BJ (cell line): Measurements from ENCODE around the gene RSPO3. TPM values are rescaled to one million over a fixed set of nuclear protein-coding genes. Genes with fewer than 3 reads are reported as not detected.
"Not testable (repeated sequence)": the region's sequence is repeated elsewhere in the genome, so short reads cannot be mapped to it uniquely, and the experiment has no call there.

Experiments used
- CTCF ChIA-PET: fragments of 350-600 bp; formaldehyde crosslinking; extraction: SDS; loops from one replicate; lab custom pipeline; 2021; ENCODE audit warnings: antibody characterized with exemption, inconsistent platforms; lab: Yijun Ruan, JAX
- POLR2A ChIA-PET: fragments of 300-600 bp; sonication (Branson Sonifier 250); formaldehyde crosslinking; extraction: SDS; loops from one replicate; lab custom pipeline; 2021; ENCODE audit warnings: antibody characterized with exemption; lab: Charles Lee
- DNase-seq: peaks from one replicate; pipeline ENCODE4 v3.0.0-alpha.2; 2011; ENCODE audit warnings: low read depth
- H3K27me3 ChIP-seq: 2 replicates; pipeline ENCODE4 v1.6.0; 2011; ENCODE audit warnings: low read length; ENCODE audit not compliant: control insufficient read depth, insufficient read depth
- H3K36me3 ChIP-seq: 2 replicates; pipeline ENCODE4 v1.5.1; 2011; ENCODE audit warnings: low read length; ENCODE audit not compliant: control insufficient read depth, insufficient read depth
- H3K4me3 ChIP-seq: 2 replicates; pipeline ENCODE4 v1.5.1; 2011; ENCODE audit warnings: low read depth, mild to moderate bottlenecking, control low read depth, low read length
- polyA plus RNA-seq: library from polyadenylated mRNA; depleted of rRNA; stranded (reverse); fragments of >200 nt; gene quantifications from 2 replicates; pipeline ENCODE4 v1.2.3, GENCODE V29; 2011
- TF ChIP-seq, protein P1 (sequence below): IDR thresholded peaks from 2 replicates; pipeline ENCODE4 v1.5.1; 2011; ENCODE audit warnings: low read depth, mild to moderate bottlenecking, control low read depth, inconsistent platforms, low read length, moderate library complexity; ENCODE audit not compliant: insufficient read depth

Gene RSPO3
- polyA plus RNA-seq, 1 experiment, result not detected

DNA sequence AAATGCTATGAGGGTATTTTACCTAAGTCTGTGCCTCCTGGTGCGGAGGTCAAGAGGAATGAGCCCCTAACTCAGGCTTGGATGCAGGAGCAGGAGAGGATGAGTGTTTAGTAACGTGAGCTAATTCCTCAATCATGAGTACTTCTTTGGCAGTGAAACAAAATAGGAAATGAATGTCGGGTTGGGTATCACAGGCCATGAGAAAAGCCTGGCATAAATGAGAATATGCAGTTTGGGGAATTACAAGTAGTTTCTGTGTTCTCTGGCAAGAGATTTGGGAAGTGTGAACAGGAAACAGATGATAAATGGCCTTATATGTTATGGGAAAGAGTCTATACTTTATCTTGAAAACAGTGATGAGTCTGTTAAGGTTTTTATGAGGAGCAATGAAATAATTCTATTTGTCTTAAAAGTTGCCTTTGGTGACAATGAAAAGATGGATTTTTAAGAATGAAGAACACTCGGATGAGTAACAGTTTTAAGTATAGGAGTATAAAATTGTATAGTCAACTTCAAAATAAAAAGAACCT is 89.2 kb downstream of the RSPO3 start:
- ChIA-PET POLR2A (no interaction called here), CTCF (no interaction called here)
- DNase-seq, result no peak
- Histone ChIP-seq H3K36me3 (no peaks in the 10 kb centered on the region), H3K27me3 (no peaks in the 10 kb centered on the region), H3K4me3 (no peak overlapping the region)
- TF ChIP-seq, protein P1, sequence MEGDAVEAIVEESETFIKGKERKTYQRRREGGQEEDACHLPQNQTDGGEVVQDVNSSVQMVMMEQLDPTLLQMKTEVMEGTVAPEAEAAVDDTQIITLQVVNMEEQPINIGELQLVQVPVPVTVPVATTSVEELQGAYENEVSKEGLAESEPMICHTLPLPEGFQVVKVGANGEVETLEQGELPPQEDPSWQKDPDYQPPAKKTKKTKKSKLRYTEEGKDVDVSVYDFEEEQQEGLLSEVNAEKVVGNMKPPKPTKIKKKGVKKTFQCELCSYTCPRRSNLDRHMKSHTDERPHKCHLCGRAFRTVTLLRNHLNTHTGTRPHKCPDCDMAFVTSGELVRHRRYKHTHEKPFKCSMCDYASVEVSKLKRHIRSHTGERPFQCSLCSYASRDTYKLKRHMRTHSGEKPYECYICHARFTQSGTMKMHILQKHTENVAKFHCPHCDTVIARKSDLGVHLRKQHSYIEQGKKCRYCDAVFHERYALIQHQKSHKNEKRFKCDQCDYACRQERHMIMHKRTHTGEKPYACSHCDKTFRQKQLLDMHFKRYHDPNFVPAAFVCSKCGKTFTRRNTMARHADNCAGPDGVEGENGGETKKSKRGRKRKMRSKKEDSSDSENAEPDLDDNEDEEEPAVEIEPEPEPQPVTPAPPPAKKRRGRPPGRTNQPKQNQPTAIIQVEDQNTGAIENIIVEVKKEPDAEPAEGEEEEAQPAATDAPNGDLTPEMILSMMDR, result no peak

DNA sequence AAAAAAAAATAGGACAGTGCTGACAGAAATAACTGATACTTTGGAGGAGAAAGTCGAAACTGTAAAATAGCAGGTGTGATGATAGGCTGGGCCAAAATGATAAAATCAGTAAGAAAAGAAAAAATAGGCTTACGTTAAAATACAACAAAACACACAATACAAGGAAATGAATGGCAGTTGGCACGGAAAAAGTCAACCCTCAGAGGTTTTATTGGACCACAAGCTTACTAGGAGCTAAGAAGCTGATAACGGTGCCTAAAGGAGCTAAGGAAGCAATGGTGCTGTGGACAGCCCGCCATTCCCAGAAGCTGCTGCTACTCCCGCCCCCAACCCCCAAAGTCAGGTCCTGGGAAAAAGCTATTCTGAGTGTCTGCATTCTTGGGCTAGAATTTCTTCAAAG is 92.3 kb downstream of the RSPO3 start:
- CTCF ChIA-PET, result interaction anchor here (0.6 kb wide), 1 partner anchor 323 kb away, joined by 3 read pairs; no protein-coding TSS in a partner anchor
- TF ChIP-seq, protein P1, result no peak
- DNase-seq, result no peak
- H3K36me3 ChIP-seq, result no peaks in the 10 kb centered on the region
- H3K27me3 ChIP-seq, result no peaks in the 10 kb centered on the region
- POLR2A ChIA-PET, result no interaction called here
- no peak overlapping the region for H3K4me3 ChIP-seq

DNA sequence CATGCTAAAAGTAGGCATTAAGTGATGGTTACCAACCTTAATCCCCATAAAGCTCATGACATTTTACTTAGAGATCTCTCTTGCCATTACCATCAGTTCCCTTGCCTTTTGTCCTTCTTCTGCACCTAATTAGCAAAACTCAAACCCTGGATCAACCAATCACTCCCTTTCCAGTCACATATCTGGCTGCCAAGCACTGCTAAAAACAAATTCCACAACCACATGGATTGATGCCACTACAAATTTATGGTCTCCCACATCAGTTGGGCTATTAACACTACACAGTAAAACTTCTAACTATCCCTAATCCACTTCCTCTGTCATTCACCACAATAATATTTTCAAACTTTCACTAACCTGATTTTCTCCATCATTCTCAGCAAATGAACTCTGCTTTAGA is 93.9 kb downstream of the RSPO3 start:
- no peak overlapping the region for H3K4me3 ChIP-seq
- H3K27me3 ChIP-seq, result no peaks in the 10 kb centered on the region
- no peak for DNase-seq
- ChIA-PET POLR2A (no interaction called here), CTCF (no interaction called here)
- no peaks in the 10 kb centered on the region for H3K36me3 ChIP-seq
- TF ChIP-seq, protein P1, result no peak

DNA sequence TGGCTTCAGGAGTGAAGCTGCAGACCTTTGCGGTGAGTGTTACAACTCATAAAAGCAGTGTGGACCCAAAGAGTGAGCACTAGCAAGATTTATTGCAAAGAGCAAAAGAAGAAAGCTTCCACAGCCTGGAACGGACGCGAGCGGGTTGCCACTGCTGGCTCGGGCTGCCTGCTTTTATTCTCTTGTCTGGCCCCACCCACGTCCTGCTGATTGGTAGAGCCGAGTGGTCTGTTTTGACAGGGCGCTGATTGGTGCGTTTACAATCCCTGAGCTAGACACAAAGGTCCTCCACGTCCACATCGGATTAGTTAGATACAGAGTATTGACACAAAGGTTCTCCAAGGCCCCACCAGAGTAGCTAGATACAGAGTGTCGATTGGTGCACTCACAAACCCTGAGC is 95.6 kb downstream of the RSPO3 start:
- DNase-seq, H3K27me3 ChIP-seq, CTCF ChIA-PET, H3K4me3 ChIP-seq, POLR2A ChIA-PET, H3K36me3 ChIP-seq: not testable (repeated sequence)

DNA sequence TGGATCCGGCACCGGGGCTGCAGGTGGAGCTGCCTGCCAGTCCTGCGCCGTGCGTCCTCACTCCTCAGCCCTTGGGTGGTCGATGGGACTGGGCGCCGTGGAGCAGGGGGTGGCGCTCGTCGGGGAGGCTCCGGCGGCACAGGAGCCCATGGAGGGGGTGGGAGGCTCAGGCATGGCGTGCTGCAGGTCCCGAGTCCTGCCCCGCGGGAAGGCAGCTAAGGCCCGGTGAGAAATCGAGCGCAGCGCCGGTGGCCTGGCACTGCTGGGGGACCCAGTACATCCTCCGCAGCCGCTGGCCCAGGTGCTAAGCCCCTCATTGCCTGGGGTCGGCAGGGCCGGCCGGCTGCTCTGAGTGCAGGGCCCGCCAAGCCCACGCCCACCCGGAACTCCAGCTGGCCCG is 96.1 kb downstream of the RSPO3 start:
- CTCF ChIA-PET, H3K27me3 ChIP-seq, H3K4me3 ChIP-seq, POLR2A ChIA-PET, DNase-seq, H3K36me3 ChIP-seq: not testable (repeated sequence)

DNA sequence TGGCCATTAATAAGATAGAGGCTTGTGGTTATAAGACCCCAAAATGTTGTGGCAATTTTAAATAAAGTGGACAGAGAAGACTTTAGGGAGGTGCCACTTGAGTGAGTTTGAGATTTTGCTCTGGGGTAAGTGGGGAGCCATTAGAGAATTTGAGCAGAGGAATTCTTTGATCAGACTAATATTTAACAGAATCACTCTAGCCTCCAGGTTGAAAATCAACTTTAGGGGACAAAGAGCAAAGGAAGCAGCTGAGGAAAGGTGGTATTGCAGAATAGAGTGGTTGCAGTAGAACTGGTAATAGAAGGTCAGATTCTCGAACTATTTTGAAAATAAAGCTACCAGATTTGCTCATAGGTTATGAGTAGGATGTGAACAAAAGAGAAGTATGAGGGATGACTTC is 97.5 kb downstream of the RSPO3 start:
- DNase-seq, result no peak
- Histone ChIP-seq H3K36me3 (no peaks in the 10 kb centered on the region), H3K27me3 (0 out of 2 replicates have a peak, but pooled peaks cover 1% of the 10 kb centered on the region), H3K4me3 (no peak overlapping the region)
- CTCF ChIA-PET, result no interaction called here
- TF ChIP-seq, protein P1, result no peak
- POLR2A ChIA-PET, result no interaction called here
